Suppressor macrophage treated with lipopolysaccharide for 4 hours (primary cell): ENCODE results near the gene FAM25A.
"Not testable (repeated sequence)": the region's sequence is repeated elsewhere in the genome, so short reads cannot be mapped to it uniquely, and the experiment has no call there.

Experiments used
- DNase-seq: peaks from one replicate; pipeline ENCODE4 v3.0.0-alpha.2; 2020

Gene FAM25A

DNA sequence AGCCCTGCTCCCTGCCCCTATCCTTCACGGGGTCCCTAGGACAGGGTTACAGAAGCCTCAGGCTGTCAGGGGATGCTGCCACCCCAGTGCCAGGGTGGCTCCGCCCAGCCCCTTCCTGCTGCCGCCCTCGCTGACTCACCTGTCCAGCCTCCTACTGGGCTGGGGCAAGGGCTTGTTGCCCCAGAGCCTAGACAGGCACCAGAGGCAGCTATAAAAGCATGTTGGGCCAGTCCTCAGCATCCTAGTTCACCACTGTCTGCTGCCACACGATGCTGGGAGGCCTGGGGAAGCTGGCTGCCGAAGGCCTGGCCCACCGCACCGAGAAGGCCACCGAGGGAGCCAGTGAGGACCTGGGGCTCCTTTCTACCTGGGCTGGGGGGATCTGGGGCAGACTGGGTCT lies at the start of gene FAM25A:
Gene FAM25A (plus strand): TSS at position 239 of the 400 bp plus-strand sequence. CDS start 31 bp downstream, at position 270.
- DNase-seq = not testable (repeated sequence)

DNA sequence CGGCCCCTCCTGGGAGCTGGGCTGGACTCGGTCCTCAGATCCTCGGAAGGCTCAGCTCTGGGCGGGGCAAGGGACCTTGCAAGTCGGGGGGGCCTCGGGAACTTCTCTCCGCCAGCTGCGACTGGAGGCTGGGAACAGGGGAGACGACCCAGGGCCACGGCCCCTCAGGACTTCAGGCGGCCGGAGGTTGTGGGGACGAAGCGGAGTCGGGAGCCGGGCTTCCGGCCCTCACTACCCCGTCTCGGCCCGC lies 49.2 kb upstream of the FAM25A start:
- DNase-seq = no peak

DNA sequence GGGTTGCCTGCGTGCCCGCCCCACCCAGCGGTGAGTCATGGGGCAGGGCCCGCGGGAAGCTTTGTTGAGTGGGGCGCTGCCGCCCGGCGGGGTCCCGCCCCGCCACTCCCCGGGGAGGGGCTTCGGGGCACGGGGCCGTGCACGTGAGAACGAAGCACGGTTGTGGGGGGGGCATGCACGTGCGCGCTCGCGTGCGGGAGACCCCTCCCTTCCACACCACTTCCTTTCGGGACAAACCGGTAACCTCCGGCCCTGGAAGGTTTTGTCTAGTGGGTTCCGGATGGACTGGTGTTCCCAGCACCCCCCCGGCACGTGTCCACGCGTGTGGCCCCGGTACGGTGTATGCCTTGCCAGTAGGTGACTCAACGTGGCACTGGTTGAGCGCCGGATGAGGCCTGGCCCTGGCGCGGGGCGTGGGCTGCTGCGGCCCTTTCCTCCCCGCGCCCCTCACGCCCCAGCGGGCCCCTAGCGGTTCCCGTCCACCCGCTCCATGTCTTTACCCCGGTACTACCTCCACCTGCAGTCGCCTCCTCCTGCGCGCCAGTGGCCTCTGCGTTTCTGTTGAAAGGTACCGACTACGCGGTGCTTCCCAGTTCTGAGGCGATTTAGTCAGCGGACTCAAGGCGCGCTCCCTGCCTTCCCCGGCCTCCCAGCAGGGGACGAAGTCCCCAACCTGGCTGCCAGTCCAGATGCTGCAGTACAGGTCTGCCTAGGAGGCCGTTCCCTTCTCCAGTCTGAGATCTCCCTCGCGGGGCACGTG lies 48.7 kb upstream of the FAM25A start:
- DNase-seq = peak; percentile 93

DNA sequence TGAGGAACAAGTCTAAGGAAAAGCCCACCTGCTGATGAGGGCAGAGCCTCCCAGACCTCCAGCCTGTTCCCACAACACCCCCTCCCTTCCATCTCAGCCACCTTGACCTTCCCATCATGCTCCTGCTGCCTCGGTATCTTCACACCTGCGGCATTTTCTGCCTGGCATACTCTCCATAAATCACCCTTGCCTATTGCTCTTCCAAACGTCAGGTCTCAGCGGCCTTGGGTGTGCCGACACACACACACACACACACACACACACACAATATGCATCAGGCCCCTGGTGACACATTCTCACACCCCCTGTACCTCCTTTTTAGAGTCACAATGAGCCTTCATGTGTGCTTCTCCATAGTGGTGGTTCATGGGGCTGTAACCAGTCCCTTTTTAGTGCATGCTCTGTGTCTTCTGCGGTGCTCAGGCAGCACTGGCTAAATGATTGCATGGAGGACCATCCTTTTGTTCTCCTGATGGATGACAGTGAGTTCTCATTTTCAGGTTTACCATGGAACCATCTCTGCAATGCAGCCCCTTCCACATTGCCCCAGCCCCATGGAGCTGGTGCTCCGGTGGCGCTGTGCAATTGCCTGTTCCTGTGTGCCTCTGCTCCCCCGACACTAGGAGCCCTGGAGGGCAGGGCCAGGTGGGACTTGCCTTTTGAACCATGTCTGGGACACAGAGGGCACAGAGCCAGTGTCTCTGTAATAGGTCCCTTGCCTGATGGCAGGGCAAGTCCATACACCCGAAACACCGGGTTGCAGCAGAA lies 47.3 kb upstream of the FAM25A start:
- no peak for DNase-seq

DNA sequence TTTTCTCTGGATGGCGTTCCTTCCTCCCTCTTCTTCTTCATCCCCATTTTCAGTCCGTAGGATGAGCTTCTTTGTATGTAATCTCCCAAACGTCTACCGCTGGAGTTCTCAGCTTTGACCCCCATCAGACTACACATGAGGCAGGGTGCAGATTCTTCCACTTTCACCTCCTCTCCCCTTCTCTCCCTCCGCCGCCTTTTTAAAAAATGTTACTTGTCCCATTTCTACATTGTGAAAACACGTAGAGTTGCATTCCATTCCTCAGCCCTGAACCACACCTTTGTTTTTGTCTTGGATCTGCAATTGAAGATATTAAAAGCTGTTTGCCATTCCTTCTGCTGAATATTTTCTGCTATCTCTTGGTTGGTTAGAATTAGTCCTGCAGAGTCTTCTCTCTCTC lies 45.6 kb upstream of the FAM25A start:
- DNase-seq = no peak

DNA sequence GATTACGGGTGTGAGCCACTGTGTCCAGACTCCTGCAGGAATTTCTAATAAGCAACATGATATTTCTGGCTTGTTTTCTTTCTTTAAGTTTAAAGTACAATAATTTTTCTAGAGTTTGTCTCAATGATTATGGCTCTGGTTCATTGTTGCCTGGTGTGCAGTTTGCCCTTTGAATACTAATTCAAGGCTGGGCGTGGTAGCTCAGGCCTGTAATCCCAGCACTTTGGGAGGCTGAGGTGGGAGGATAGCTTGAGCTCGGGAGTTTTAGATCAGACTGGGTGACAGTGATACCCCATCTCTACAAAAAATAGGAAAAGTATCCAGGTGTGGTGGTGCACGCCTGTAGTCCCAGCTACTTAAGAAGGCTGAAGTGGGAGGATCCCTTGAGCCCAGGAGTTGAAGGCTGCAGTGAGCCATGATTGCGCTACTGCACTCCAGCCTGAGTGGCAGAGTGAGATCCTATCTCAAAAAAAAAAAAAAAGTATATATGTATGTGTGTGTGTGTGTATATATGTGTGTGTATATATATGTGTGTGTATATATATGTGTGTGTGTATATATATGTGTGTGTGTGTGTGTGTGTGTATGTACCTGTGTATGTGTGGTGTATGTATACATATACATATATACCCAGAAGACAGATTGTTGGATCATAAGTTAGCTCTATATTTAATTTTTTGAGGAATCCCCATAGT lies 43.6 kb upstream of the FAM25A start:
- no peak for DNase-seq

DNA sequence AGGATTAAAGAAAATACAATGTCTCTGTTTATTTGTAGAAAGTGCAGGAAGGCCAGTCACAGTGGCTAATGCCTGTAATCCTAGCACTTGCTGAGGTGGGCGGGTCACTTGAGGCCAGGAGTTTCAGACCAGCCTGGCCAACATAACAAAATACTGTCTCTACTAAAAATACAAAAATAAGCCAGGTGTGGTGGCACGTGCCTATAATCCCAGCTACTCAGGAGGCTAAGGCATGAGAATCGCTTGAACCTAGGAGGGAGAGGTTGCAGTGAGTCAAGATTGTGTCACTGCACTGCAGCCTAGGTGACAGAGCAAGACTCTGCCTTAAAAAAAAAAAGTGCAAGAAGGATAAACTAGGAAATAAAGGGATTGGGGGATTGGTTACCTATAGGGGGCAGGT lies 41.6 kb upstream of the FAM25A start:
- DNase-seq = not testable (repeated sequence)

DNA sequence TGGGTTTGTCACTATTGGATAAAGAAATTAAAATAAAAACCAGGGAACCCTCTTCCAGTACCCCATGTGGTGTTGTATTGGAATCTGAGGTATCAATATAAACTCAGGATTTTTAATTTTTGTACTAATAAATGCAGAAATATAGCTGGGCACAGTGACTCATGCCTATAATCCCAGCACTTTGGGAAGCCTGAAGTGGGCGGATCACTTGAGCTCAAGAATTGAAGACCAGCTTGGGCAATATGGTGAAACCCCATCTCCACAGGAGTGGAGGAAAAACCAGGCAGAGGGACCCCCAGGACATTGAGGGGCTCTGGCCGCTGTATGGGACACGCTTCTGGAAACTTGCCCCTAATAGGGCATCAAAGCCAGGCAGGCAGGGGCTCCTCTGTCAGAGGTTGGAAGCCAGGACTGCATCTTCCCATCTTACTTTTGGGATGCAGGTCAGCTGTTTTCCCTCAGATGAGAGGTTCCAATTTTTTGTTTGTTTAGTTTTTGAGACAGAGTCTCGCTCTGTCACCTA lies 40.7 kb upstream of the FAM25A start:
- no peak for DNase-seq

DNA sequence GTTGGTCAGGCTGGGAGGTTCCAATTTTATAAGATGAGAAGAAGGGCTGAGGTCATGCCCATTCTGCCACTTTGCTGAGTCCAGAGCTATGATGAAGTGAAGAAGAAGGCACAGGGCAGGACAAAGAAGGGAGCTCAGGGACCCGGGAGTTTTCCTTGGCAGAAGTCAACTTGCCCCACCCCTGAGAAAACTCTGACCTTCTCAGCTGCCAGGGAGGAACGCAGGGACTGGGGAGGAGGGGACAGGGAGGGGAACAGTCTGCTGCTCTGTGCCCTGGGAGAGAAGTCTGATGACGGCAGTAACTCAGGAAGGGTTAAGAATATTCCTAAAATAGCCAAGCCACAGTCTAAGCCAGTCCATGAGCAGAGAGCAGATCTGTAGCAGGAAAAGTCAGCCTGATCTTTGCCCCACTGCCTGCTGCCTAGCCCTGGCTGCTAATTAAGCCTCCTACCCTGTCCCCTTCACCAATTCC lies 40.1 kb upstream of the FAM25A start:
- DNase-seq = peak; percentile 56

DNA sequence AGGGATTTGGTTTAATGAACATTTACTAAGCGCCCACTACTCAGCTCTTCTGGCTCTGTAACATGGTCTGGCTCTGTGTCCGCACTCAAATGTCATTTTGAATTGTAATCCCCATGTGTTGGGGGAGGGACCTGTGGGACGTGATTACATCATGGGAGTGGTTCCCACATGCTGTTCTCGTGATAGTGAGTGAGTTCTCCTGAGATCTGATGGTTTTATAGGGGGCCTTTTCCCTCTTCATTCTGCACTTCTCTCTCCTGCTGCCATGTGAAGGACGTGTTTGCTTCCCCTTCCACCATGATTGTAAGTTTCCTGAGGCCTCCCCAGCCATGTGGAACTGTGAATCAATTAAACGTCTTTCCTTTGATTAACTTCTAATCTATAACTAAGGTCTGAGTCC lies 39.1 kb upstream of the FAM25A start:
- DNase-seq = not testable (repeated sequence)

DNA sequence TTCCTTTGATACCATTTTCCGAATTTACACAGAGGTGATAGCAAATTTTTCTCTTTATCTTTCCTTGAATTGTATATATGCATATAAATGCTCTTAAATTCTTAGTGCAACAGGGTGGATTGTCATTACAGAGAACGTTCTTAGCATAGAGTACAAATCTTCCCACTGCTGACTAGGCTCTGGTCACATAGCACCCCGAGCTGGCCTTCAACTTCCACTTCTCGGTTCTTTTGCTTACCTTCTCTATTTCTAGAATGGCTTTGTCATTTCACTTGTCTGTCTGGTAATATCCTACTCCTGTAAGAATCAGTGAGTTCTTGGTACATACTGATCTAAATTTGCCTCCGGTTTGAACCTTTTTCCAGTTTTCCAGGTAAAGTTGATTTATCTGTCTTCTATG lies 38.4 kb upstream of the FAM25A start:
- peak; percentile 48 for DNase-seq

DNA sequence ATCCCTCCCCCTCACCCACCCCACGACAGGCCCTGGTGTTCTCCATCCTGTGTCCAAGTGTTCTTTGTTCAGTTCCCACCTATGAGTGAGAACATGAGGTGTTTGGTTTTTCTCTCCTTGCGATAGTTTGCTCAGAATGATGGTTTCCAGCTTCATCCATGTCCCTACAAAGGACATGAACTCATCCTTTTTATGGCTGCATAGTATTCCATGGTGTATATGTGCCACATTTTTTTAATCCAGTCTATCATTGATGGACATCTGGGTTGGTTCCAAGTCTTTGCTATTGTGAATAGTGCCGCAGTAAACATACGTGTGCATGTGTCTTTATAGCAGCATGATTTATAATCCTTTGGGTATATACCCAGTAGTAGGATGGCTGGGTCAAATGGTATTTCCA lies 35.6 kb upstream of the FAM25A start:
- DNase-seq = not testable (repeated sequence)

DNA sequence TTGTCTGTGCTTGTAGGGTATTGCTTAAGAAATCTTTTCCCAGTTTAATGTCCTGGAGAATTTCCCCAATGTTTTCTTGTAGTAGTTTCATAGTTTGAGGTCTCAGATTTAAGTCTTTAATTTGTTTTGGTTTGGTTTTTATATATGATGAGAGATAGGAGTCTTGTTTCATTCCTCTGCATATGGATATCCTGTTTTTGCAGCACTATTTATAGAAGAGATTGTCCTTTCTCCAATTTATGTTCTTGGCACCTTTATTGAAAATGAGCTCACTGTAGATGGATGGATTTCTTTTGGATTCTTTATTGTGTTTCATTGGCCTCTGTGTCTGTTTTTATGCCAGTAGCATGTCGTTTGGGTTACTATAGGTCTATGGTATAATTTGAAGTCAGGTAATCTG lies 31.6 kb upstream of the FAM25A start:
- DNase-seq = no peak

DNA sequence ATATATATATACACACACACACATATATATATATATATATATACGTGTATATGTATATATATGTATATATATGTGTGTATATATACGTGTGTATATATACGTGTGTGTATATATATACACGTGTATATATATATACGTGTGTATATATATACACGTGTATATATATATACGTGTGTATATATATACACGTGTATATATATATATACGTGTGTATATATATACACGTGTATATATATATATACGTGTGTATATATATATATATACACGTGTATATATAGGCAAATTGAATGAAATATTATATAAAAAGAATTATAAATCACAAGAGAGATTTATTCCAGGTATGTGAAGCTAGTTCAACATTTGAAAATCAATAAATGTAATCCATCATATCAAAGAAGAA lies 28.7 kb upstream of the FAM25A start:
- not testable (repeated sequence) for DNase-seq

DNA sequence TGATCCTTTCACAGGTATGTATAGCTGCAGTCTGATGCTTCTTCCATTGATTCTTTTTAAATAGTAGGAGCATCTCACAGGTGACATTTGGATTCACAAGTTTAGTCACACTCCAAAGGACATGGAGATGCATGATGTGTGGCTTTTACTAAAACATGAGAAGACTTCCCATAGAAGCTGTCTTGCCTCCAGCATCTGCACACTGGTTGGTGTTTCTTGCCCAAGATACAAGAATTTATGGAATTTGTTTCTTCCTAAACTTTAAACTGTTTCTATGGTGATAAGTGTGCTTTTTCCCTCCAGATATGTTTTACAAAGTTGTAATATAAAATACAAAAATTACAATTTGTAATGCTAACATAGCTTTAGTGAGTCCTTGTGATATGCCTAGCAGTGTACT lies 27.6 kb upstream of the FAM25A start:
- DNase-seq = no peak

DNA sequence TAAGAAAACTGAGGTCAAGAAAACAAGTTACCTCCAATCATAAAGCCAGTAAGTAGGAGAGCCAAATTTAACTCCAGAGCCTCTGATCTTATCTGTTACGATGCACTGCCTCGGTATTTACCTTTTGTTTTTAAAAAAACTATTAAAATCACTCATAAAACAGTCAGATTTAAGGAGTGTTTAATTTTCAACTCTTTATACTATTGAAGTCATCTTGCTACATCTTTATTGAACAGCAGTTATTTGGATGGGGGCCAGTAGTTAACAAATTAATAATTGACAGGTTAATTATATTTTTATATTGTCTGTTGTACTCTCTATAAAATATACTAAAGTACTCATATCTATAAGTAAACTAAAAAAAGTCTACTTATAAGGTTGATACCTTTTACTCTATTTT lies 27.2 kb upstream of the FAM25A start:
- DNase-seq = no peak

DNA sequence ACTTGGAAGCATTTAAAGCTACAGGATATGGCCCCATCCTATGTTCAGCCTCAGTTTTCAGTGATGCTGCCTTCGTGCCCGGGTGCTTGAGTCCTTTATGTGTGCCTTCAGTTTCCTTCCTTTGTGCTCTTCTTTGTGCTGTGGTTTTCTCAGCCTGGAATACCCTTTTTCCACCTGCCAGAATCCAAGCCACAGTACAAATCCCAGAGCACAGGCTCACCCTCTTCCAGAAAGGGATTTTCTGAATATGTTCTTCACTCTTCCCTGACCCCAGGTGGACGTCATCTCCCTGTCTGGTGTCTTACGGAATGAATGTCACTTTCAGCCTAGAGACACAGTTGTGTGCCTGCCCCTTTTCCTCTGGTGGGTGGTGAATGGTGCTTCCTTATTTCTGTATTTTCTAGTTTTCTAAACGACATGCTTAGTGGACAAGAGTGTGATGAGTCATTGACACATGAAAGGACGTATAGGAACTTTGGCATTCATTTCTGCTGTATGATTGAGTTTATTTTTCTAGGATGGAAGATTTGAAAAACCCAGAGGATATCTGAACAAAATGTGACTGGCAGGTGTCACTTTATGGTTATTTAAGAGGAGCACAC lies 20.2 kb upstream of the FAM25A start:
- DNase-seq = peak; percentile 88

DNA sequence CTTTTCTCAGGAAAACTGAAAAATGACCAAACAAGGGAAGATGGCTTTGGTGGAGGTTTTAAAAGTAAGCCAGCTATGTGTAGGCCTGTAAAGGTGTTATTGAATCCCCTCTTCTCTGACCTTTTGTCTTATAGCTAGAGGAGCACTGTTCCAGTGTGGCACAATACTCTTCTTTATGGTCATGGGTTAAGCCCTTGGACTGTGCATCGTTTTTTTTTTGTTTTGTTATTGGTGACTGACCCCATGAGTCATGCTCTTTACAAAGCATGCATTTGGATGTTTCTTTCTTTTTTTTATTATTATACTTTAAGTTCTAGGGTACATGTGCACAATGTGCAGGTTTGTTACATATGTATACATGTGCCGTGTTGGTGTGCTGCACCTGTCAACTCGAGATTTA lies 19.6 kb upstream of the FAM25A start:
- peak; percentile 72 for DNase-seq

DNA sequence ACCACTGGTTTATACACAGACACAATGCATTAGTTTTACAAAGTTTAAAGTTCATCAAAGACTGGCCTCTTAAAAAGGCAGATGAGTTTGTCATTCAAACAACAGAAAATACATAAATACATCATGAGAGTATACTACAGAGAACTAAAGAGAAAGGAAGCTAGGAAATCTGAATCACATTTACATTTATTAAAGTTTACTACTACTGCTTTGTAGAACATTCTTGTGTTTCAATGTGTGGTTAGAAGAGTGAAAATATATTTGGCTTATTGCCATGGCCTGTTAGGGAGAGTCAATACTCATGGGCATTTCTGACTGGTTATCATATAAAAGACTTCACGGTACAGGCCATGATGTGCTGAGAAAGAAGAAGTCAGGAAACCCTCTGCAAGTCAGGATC lies 13.0 kb upstream of the FAM25A start:
- DNase-seq = not testable (repeated sequence)

DNA sequence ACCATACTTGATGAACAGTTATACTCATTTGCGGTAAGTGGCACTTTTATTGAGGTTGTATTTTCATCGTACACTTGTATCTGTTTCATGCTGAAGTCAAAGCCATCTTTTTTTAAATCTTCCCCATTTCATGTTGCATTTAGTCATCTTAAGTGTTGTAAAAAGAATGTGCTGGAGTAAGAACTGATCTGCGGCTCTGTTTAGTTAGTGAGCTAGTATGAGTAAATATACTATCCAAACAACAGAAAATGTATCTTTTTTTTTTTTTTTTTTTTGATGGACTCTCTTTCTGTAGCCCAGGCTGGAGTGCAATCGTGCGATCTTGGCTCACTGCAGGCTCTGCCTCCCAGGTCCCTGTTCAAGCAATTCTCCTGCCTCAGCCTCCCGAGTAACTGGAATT lies 12.4 kb upstream of the FAM25A start:
- DNase-seq = not testable (repeated sequence)

DNA sequence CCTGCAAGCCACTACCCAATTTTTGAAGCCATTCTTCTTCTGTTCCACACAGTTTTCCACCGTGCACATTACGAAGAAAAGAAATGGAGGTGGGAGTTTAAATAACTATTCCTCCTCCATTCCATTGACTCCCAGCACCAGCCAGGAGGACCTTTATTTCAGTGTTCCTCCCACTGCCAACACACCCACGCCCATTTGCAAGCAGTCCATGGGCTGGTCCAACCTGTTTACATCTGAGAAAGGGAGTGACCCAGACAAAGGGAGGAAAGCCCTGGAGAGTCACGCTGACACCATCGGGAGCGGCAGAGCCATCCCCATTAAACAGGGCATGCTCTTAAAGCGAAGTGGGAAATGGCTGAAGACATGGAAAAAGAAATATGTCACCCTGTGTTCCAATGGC lies 11.8 kb upstream of the FAM25A start:
- DNase-seq = not testable (repeated sequence)

DNA sequence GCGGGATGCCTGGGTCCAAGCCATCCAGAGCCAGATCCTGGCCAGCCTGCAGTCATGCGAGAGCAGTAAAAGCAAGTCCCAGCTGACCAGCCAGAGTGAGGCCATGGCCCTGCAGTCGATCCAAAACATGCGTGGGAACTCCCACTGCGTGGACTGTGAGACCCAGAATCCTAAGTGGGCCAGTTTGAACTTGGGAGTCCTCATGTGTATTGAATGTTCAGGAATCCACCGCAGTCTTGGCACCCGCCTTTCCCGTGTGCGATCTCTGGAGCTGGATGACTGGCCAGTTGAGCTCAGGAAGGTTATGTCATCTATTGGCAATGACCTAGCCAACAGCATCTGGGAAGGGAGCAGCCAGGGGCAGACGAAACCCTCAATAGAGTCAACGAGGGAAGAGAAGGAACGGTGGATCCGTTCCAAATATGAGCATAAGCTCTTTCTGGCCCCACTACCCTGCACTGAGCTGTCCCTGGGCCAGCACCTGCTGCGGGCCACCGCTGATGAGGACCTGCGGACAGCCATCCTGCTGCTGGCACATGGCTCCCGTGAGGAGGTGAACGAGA lies 10.9 kb upstream of the FAM25A start:
- DNase-seq = not testable (repeated sequence)

DNA sequence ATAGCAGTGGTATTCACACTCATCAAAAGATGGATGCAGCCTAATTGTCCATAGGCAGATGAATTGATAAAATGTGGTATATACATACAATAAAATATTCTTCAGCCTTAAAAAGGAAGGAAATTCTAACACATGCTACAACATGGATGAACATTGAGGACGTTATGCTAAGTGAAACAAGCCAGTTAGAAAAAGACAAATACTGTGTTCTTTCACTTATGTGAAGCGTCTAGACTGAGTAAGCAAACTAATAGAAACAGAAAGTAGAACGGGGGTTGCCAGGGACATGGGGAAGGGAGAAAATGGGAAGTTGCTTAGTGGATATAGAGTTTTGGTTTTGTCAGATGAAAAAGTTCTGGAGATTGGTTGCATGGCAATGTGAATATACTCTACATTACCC lies 6.6 kb upstream of the FAM25A start:
- peak; percentile 63 for DNase-seq
